NCI-H1092 (cell line): ENCODE measurements around the gene SFXN2.
"Not testable (repeated sequence)": the region's sequence is repeated elsewhere in the genome, so short reads cannot be mapped to it uniquely, and the experiment has no call there.

Source experiments
- DNase-seq: peaks from one replicate; lab custom pipeline; 2025; lab: John Stamatoyannopoulos, UW

Gene SFXN2

DNA sequence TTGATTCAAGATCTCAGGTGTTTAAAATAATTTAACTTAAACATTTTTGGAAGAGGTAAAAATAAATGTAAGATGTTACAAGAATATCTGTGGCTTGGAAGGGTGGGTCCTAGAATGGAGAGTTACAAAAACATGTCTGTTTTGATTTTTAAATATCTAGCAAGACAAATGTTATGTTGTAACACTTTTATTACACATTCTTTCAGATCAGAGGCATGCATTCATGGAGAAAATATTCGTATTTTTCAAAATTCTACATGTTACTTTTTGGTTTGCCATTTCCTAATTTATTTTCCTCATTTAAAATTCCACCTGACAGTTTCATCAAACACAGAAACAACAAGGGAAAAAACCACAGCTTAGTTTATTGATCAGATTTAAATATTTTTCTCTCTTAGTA, 39.3 kb downstream of the SFXN2 start:
- DNase-seq, result no peak

DNA sequence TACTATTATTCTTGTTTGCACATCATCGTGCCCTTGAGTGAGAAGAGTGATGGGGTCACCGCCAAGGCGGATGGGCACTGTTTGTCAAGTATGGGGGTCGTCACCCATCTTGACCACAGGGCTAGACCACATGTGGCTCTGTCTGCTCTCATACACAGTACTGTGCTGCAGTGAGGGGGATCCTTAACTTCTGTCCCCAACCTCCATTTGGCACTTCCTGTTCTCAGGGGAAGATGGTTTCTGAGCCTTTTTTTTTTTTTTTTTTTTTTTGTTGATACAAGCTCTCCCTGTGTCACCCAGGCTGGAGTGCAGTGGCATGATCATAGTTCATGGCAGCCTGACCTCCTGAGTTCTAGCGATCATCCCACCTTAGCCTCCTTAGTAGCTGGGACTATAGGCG, 42.9 kb downstream of the SFXN2 start:
- DNase-seq, result no peak

DNA sequence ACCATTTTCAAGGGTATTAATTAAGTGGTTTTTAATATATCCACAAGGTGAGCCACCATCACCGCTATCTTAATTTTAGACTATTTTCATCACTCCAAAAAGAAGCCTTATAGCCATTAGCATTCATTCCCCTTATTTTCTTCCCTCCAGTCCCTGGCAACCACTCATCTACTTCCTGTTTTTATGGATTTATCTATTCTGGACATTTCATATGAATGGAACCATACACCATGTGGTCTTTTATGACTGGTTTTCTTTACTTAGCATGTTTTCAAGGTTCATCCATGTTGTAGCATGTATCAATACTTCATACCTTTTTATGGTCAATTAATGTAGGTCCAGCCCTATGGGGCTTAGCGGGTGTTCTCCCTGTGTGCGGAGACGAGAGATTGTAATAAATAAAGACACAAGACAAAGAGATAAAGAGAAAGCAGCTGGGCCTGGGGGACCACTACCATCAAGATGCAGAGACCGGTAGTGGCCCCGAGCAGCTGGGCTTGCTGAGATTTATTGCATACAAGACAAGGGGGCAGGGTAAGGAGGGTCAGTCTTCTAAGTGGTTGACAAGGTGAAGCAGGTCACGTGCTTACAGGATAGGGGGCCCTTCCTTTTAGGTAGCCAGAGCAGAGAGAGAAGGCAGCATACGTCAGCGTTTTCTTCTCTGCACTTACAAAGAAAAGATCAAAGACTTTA, 44.0 kb downstream of the SFXN2 start:
- DNase-seq, result no peak

DNA sequence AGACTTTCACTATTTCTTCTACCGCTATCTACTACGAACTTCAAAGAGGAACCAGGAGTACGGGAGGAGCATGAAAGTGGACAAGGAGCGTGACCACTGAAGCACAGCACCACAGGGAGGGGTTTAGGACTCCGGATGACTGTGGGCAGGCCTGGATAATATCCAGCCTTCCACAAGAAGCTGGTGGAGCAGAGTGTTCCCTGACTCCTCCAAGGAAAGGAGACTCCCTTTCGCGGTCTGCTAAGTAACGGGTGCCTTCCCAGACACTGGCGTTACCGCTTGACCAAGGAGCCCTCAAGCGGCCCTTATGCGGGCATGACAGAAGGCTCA, 44.5 kb downstream of the SFXN2 start:
- not testable (repeated sequence) for DNase-seq

DNA sequence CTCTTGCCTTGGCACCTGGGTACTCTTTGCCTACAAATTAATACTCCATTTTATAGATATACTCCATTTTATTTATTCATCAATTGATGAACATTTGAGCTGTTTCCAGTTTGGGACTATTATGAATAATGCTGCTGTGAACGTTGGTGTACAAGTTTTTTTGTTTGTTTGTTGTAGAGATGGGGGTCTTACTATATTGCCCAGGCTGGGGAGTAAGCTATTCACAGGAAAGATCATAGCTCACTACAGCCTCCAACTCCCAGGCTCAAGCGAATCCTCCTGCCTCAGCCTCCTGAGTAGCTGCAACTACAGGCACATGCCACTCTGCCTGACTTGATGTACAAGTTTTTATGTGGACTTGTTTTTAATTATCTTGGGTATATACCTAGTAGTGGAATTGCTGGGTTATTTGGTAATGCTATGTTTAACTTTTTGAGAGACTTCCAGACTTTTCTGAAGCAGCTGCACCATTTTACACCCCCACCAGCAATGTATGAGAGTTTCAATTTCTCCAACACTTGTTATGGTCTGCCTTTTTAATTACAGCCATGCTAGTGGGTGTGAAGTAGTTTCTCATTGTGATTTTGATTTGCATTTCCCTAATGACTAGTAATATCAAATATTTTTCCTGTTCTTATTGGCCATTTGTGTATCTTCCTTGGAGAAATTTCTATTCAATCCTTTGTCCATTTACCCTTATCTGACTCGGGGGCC, 45.2 kb downstream of the SFXN2 start:
- no peak for DNase-seq

DNA sequence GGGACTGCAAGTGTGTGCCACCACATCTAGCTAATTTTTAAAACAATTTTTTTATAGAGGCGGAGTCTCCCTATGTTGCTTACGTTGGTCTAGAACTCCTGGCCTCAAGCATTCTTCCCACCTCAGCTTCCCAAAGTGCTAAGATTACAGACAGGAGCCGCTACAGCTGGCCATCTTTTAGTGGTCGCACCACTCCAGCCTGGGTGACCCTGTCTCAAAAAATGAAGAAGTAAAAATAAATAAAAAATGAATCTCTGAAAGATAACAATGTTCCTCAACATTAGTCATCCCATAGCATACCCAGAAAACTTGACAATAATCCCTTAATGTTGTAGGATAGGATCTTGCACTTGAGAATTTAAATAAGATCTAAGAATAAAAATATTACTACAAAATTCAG, 47.5 kb downstream of the SFXN2 start:
- no peak for DNase-seq

DNA sequence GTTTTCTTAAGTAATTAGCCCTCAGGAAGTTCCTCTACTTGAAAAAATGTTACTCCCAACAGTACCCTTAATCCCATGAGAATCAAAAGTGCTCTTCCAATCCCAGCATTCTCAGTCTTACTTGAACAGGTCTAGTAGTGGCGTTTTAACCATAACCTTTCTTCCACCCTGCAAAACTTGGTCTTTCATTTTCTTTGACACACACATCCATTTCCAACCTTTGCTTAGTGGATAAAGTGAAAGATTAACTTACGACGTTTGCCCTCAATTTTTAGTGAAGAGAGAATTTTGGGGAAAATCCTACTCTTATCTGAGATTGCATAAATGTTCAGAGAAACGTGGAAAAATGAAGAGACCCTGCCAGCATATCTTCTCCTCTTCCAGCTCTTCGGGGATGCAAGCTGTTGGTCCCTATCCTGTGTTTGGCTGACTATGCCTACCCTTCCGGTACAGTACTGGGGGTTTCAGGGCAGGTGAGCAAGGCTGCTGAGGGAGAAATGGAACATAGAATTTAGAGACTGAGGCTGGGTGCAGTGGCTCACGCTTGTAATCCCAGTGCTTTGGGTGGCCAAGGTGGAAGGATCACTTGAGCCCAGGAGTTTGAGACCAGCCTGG, 48.1 kb downstream of the SFXN2 start:
- DNase-seq, result no peak

DNA sequence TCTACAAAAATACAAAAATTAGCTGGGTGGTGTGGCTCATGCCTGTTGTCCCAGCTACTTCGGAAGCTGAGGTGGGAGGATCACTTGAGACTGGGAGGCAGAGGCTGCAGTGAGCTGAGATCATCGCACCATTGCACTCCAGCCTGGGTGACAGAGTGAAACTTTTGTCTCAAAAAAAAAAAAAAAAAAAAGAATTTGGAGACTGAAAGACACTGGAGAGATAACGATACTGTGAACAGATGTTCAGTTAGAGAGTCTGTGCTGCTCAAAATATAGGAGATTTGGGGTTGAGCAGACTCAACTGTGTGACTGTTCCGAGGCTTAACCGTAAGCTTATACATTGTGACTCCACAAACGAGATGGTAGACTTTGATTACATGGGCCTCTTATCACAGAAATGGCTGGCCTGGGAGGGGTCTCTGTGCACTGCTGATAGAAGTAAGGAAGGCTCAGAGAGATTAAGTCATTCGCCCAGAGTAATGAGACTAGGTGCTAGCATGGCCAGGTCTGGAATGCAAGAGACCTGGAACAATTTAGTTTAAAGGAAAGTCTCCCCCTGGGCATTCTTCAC, 48.7 kb downstream of the SFXN2 start:
- DNase-seq, result no peak

DNA sequence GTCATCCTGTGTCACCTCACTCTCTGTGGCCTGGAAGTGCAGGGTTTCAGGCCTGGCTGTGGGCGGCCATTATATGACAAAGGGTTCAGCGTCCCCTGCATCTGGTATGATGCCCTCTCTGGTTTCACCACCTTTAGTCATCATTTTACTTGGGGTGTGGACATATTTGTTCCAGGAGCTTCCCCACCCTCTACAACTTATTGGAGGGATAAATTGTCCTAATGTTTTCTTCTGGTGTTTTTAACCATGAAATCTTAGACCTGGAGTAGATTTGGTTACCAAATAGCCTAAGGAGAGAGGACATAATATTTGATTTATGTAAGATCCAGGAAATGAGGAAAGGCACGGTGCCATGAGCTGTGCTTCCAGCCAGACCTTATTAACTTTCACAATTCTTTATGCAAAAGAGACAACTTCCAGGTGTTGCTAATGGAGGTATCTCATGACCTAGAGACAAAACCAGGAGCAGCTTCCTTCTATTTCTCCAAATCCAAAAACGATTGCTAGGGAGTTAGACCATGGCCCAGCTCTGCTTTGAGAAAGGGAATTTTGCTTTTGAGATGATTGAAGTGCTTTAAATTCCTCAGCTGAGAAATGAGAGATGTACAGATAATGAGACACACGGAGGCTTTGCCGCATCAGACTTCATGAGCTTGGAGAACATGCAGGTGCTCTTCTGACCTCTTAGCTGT, 50.2 kb downstream of the SFXN2 start:
- DNase-seq, result no peak

DNA sequence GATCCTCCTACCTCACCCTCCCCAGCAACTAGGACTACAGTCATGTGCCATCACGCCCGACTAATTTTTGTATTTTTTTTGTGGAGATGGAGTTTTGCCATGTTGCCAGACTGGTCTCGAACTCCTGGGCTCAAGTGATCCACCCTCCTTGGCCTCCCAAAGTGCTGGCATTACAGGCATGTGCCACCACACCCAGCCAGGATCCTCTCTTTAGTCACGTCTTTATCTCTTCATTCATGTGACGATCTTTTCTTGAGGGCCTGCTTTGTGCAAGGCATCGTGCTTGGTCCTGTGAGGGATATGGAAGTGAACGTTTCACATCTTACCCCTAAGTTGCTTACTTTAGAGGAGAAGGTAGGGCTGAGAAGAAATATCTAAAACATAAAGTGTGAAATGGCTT, 50.9 kb downstream of the SFXN2 start:
- DNase-seq, result no peak

DNA sequence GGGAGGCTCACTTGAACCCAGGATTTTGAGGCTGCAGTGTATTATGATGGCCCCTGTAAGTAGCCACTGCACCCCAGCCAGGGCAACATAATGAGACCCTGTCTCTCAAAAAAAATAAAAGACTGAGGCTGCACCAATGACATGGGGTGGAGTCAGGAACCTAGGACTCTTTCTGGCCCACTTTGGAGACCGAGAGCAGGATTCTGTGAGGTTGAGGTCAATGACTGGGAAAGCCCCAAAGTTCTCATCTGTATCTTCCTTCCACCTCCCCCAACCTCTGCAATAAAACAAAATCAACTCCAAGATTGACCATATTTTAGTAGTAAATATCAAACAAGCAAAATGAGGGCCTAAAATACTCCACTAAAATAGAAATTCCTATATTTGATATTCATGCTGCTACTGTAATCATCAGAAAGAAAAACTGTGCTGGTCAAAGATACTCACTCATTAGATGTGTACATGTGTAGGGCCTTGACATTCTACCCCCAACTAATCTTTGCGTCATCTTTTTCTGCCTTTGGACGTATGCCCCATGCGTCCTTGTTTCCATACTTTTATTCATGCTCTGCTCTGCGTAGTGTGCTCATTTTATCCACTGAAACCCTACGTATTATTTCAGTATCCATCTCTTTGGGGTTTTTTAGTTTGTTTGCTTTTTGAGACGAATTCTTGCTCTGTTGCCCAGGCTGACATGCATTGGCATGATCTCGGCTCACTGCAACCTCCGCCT, 53.2 kb downstream of the SFXN2 start:
- DNase-seq, result no peak

DNA sequence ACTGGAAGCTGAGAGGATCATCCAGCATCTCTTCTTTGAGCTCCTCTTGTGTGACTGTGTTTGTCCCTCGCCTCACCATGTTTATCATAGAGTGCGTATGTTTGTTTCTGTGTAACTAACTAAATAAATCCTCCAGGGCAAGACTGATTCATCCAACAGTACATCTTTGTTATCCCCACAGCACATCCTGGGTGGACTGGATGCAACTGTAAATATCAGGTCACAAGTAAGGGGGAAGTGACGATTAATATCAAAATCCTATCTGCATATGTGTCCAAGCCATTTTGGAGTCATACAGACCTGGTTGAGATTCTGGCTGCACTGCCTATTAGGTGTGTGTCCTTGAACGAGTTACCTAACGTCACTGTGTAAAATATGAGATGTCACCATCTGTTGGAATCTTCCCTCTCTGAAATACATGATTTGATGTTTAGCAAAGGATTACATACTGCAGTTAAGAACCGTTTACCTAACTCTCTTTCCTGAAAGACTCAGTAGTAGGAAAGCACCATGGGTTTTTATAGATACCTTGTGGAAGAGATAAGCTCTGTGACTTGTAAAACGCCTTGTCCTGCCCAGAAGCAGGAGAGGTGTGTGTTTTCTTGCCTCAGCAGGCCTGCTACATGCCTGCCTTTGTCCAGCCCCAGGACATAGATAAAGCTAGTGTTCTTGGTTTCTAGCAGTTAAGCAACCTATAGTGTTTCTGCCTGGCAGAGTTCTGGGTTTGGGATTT, 55.1 kb downstream of the SFXN2 start:
- DNase-seq, result no peak

DNA sequence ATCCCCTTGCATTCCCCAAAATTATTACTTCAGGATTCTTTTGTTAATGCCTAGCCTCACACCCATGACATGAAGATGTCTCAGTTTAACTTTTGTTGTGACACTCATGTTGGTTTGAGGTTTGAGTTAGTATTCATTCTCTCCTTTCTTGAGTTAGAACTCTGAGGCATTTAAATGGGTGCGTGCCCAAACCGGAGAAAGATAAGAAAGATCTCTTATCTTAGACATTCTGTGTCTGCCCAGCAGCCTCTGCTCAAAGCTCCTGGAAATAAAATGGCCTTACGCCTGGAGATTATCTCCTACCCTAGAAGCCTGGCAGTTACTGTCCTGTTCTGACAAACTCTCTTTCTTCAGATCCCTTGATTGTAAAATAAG, 55.7 kb downstream of the SFXN2 start:
- no peak for DNase-seq

DNA sequence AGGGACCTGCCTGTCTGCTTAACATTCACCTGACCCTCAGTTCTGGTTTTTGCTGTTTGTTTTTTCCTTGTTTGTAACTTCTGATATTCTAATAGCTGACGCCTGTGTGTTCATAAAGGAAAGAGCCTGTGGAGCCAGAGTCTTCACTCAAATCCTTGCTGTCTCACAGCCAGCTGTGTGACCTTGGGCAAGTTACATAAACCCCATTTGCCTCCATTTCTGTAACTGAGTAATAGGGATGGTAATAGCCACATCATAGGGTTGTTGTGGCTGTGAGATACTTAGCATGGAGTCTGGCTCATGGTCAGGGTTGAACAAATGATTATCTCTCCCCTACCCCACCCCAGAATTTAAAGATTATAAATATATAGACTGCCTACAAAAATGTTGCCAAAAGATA, 56.4 kb downstream of the SFXN2 start:
- no peak for DNase-seq

DNA sequence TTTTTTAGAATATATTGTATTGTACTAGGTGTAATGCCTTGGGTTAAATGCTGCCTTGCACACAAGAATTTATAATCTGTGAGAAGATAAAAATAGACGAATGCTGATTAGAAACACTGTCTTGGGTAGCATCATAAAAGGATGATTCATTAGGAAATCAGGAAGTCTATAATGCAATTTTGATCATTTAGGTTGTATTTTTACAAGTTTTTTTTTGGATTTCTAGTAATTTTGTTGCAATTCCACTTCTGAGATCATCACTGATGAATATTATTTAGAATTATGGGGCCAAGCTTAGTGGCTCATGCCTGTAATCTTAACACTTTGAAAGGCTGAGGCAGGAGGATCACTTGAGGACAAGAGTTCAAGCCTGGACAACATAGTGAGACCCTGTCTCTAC, 58.9 kb downstream of the SFXN2 start:
- DNase-seq, result no peak

DNA sequence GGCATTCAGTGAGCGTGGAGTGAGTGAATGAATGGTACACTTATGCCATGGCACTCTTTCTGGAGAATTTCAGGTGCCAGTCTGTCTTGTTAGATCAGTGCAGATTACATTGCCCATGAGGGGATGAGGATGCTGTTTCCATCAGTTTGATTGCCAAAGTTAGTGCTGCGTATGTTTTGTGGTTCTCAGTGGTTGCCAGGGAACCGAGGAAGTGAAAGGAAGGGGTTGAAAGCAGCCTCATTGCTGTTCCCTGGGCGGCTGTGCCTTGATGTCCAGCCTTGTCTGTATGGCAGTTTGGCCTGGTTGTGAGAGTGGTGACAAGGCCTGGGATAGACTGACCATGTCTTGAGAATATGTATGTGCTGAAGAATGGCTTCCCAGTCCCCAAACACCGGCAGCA, 59.5 kb downstream of the SFXN2 start:
- no peak for DNase-seq

DNA sequence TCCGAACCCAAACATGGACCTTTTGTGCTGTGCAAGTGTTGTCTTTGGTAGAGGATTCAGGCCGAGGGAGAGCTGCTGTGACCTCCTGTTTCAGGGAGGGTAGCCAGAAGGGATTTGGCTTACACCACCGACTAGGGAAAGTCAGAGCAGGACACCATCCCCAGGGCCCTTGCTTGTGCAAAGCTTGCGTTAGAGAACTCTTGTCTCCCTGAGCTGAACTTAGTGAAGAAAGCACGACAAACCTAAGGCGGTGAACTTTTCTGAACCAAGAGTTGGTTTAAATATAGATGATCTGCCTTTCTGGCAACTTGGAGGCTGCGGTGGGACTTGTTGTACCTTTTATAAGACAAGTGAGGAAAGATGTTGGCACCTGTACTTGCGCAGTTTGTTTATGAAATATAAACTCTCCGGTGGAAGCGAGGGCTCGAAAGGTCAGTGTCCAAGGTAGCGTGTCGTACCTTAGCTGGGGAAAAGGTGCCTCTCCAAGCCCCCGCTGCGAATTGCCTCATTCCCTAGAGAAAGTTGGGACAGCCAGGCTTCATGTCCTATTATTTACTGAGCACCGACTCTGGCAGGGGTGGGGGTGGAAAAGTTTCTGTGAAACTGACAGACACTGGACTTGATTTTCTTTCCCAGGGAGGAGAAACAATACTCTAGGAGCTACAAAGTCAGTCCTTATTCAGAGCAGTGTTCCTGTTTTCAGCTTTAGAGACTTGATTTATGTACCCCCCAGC, 60.9 kb downstream of the SFXN2 start:
- no peak for DNase-seq

DNA sequence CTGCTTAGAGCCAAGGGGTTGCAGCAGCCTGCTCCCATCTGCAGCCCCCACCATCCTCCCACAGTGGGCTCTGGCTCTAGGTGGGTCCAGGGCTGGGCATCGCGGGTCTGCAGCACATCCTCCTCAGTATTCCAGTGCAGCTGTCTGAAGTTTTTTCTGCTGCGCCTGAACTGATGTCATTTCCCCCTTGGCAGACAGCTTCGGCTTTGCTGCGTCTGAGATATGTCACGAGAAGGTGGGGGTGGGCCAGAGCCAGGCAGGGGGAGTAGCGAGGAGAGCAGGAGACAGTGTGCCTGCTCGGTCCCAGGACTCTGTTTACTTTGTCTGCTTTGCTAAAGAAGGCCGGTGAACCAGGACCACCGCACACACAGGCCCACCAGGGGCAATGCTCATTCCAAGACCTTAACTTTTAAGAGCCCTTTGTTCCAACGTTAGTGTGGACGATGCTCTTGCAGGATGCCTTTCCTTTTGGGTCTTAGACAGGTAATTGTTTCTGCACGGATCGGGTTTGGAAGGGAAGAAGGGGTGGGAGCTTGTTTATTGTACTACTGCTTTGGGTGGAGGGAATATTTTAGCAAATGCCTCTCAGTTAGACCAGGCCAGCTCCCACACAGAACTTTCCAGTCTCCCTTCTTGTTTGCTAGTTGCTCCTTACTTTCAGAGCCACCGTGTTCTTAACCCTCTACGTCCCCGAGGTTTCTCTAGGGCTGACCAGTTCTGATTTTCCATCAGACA, 61.7 kb downstream of the SFXN2 start:
- DNase-seq, result no peak

DNA sequence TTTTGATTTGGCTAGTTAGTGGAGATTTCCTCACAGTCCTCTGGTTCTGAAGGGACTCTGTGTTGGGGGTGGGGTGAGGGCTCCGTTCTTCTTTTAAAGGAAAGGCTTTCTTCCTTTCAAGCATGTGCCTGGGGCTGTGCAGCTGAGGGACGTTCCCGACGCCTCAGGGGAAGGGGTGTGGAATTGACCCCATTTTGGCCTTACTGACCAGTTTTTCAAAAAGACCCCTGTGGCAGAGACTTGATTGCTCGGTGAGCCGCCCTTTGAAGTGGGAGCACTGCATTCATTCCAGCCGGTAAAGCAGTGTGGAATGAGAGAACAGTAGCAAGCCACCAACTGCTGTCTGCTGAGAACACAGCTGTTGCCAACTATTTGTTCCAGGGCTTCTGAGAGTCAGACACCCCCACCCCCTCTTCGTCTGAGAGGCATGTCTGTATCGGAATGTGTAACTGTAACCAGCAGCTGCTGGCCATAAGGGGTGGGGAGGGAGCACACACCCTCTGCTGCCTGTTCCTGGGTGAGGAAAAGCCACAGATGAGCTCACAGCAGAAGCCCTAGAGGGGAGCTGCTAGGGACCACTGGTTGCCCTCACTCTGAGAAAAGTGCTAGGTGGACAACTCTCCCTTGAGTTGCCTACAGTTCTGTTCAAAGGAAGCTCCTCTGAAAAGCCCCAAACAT, 62.5 kb downstream of the SFXN2 start:
- DNase-seq, result no peak
